NCI-H82 treated with DMSO at 0.1 percent for 48 hours (cell line): Measurements from ENCODE around the gene LBX1.

Experiments
- DNase-seq: peaks from one replicate; lab custom pipeline; 2025; ENCODE audit not compliant: unreplicated experiment; lab: John Stamatoyannopoulos, UW

LBX1 gene

GRCh38 chr10:101244321-101245050 lies 15.2 kb upstream of the LBX1 start:
- no peak for DNase-seq

GRCh38 chr10:101241840-101242707 lies 12.8 kb upstream of the LBX1 start:
- DNase-seq = no peak

GRCh38 chr10:101238732-101239105 lies 9.5 kb upstream of the LBX1 start:
- no peak for DNase-seq

- DNase-seq = no peak
Measured at GRCh38 chr10:101237982-101238731, 8.9 kb upstream of the LBX1 start.

GRCh38 chr10:101237081-101237981 lies 8.1 kb upstream of the LBX1 start:
- no peak for DNase-seq

GRCh38 chr10:101236376-101237080 lies 7.3 kb upstream of the LBX1 start:
- no peak for DNase-seq

GRCh38 chr10:101235766-101236165 lies 6.5 kb upstream of the LBX1 start:
- DNase-seq = no peak

GRCh38 chr10:101234333-101234732 lies 5.1 kb upstream of the LBX1 start:
- no peak for DNase-seq

GRCh38 chr10:101233863-101234262 lies 4.6 kb upstream of the LBX1 start:
- DNase-seq = no peak

- DNase-seq = no peak
Measured at GRCh38 chr10:101233443-101233842, 4.2 kb upstream of the LBX1 start.

GRCh38 chr10:101231912-101232689 lies 2.8 kb upstream of the LBX1 start:
- DNase-seq = no peak

GRCh38 chr10:101231092-101231491 lies 1.8 kb upstream of the LBX1 start:
- no peak for DNase-seq

- no peak for DNase-seq
Measured at GRCh38 chr10:101230183-101230917, 1.1 kb upstream of the LBX1 start.

GRCh38 chr10:101228966-101229265 lies 347 bp downstream of the LBX1 start:
- no peak for DNase-seq

GRCh38 chr10:101228153-101228965 lies 904 bp downstream of the LBX1 start:
- DNase-seq = no peak

GRCh38 chr10:101227429-101228152 lies 1.7 kb downstream of the LBX1 start:
- no peak for DNase-seq
